NCI-H2081 (cell line): Measurements from ENCODE around the gene HMGCL.
A peak's percentile ranks its signal among the peaks of the same experiment; 100 is the strongest.
"Not testable (repeated sequence)": the region's sequence is repeated elsewhere in the genome, so short reads cannot be mapped to it uniquely, and the experiment has no call there.

Experiments used
- DNase-seq, 2 experiments: peaks; one replicate each; lab custom pipeline; 2025; lab: John Stamatoyannopoulos, UW

HMGCL gene

DNA sequence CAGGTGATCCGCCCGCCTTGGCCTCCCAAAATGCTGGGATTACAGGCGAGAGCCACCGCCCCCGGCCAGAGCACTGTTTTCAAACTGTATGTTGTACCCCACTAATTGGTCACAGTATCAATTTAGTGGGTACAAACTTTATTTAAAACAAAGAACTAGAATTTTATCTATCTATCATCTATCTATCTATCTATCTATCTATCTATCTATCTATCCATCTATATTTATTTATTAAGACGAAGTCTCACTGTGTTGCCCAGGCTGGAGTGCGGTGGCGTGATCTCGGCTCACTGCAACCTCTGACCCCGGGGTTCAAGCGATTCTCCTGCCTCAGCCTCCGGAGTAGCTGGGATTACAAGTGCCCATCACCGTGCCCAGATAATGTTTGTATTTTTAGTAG is 1.4 kb upstream of the HMGCL start:
- DNase-seq, result not testable (repeated sequence)

DNA sequence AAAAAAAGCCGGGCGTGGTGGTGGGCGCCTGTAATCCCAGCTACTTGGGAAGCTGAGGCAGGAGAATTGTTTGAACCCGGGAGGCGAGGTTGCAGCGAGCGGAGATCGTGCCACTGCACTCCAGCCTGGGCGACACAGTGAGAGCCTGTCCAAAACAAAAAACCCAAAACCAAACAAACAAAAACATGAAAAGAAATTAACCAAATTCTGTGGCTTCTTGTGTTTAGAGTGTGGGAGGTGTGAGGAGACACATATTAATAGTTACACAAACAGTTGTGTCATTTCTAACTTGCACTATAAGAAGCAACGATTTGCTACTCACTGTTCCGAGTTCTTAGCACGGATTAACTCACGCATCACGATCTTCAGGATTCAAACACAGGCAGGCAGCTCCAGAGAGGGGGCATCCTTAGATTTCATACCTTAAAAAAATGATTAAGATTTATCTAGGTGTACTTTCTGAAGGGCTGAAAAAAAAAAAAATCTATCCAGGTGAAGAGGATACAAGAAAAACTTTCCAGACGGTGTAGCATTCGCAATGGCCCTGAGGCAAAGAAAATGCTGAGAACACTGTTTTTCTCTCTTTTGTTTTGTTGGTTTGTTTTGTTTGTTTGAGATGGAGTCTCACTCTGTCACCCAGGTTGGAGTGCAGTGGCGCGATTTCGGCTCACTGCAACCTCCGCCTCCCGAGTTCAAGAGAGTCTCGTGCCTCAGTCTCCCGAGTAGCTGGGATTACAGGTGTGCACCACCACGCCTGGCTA is 713 bp upstream of the HMGCL start:
- DNase-seq, result no peak

DNA sequence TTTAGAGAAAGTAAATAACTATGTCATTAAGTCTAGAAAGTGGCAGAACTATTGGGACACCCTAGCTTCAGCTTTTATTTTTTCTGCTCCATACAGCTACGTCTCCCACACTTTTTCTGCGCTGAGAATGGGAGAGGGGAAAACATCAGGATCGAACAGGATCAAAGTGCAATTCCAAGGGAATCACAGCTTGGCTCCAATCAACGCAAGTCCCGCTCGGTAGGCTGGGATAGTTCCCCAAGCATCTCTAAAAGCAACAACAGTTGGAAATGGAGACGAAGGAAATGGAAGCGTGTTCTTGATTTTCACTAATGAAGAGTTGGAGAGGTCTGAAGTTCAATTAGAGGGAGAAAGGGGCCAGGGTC is 536 bp downstream of the HMGCL start:
- no peak for DNase-seq

DNA sequence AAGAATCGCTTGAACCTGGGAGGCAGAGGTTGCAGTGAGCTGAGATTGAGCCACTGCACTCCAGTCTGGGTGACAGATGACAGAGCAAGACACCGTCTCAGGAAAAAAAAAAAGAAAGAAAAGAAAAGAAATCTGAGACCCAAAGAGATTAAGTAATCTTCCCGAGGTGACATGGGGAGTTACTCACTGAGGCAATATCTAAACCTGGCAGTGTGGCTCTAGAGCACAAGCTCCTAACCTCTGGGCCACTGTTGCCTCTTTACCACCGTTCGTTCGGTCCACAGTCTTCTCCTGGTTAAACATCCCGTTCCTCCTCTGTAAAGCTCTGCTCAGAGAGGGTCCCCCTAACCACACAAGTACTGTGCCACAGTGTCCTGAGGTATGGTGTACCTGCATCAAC is 1.5 kb downstream of the HMGCL start:
- DNase-seq, result no peak

DNA sequence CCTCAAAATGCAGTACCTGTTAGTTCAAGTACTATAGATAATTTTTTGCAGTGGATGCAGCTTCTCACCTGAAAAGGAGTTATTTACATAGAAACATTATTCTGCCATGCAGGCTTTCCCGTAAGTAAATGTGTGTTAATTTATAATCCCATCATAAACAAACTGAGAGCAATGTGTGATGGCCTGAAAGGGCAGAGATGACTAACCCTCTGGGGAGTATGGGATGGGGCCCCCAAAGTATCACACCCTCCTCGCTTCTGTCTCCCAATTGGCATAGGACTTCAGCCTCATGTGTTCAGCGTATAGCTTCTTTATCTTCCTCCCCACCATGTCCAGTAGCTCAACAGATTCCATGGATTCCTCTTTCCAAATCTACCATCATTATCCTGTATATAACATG is 7.6 kb downstream of the HMGCL start:
- no peak for DNase-seq

DNA sequence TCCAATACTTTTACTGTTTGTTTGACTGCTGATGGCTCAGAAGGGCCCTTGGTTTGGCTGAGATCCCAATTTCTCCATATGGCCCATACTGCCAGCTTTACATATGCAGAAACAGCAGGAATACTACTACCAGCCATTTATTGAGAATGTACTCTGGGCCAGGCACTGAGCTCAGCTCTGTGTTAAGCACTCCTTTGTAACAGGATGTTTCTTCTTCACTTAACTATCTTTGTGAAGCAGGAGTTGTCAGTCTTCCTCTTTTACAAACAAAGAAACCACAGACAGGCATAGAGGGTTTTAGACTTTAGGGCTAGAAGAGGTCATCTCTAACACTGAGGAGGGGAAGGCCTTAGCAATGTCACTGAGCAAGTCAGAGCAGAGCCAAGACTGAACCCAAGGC is 8.3 kb downstream of the HMGCL start:
- DNase-seq, result no peak

DNA sequence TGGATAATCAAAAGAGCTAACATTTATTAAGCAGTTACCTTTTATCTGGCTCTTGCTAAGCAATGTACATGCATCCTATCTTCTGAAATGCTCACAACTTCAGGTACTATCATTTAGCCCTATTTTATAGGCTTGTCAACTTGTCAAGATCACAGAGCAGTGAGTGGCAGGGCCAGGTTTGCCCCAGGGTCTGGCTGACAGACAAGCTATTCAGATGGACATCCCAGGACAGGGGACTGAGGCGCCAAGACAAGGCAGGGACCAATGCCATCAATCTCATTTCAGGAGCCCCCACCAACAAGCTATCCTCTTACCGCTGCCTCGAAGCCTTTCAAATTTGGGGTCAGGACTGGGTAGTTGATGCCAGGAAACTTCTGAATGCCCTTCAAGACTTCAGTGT is 8.9 kb downstream of the HMGCL start:
- DNase-seq, result no peak

DNA sequence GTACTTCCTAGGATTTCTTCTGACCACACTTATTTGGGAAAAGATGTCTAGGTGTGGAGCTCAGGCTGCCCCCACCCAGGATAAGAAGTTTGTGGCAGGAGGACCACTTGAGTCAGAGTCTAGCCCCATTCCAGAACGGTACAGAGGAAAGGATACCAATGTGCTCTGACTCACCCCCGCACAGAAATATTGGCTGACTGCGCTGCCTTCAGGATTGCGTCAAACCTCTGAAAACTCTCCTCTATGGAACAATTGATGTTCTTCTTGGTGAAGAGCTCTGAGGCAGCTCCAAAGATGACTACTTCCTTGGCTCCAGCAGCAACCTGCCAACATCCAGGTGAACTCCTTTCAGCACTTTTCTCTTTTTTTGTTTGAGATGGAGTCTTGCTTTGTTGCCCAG is 11.2 kb downstream of the HMGCL start:
- DNase-seq, result no peak

DNA sequence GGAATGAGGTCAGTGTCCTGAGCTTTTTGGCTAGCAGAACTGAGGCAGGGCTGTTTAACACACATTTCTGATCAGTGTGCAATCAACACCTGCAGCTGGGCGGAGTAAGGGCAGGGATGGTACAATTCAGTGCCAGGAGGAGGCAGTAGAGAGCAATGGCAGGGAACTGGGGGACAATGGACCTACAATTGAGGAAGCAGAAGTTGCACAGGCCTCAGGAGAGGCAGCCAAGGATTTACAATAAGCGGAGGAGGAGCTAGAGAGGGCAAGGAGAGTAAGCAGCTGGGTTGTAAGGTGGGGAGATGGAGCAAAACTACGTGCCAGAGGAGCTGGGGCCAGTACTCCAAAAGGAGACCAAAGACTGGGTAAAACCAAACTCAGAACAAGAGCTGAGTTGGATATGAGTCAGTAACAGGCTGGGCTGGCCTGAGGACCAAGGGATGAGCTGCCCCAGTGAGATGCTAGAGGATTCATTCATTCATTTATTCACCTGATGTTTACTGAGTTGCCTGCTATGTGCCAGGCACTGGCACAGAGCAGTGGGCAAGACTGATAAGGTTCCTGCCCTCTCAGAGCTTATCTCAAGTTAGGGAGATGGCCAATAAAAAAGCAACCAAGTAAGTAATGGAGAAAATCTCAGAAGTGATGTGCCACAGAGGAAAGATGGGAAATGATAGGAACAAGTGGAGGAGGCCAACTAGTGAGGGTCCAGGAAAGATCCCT is 14.2 kb downstream of the HMGCL start:
- DNase-seq, result peak in 1 of 2 experiments; percentile 18

DNA sequence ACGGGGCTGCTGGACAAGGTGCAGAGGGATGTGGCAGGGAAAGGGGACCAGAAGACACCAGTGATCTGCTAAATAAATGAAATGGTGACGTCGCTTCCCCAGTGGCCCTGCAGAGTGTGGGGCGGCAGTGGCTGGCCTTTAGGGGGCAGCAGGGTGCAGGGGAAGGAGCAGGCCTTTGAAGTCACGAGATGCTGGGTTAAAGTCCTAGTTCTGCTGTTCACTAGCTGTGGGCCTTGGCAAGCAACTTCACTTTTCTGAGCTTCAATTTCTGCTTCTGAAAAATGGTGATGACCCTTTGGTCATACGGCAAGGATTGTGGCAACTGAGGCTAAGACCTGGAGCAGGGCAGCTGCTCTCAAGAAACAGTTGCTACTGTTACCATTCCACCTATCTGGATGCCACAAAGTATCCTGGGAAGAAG is 15.5 kb downstream of the HMGCL start:
- peak; percentile 66 to 74 for DNase-seq

DNA sequence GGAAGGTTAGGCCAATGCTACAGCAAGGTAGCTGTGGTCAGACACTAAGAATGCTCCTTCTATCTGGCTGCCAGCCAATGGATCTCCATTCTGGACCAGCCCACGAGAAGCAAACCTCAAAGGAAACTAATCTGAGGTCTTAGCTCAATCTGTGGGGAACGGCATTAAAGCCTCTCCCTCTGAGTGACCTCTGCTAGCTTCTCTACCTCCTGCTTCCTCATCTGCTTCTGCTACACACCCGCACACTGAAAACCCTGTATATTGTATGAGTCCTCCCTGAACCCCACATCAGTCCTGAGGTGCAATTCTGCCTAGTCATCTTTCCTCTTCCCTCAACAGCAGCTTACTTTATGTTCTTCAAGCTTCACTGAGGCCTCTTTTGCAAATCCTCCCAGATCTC is 17.8 kb downstream of the HMGCL start:
- DNase-seq, result no peak

DNA sequence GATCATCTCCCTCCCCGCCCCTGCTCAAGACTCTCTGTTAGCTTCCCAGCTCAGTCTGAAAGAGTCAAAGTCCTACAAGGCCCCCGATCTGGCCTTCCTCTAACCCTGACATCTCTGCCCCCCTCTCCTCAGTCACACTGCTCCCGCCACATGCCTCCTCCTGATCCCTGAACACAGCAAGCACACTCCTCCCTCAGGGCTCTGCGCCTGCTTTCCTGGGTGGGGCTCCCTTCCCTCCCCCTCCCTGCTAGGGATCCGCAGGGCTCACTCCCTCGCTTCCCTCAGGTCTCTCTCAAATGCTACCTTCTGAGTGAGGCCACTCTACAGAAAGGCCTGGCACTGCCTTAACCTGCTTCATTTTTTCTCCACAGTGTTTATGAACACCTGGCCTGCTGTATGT is 18.9 kb downstream of the HMGCL start:
- DNase-seq, result no peak

DNA sequence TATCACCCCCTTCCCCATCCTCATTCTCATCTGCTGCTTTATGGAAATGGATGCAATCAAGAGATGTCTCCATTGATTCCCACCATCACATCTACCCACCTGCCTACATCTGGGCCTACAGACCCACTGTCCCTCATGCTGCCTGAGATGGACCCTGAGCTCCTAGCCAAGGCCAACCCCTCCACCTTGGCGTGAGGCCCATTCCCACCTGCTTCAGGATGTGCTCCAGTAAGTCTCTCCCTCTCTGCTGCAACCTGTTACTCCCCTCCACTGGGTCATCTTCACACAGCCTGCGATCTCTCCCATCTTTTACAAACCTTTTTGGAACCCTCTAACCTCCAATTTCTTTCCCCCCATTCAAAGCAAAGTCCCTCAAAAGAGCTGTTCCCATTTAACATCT is 20.2 kb downstream of the HMGCL start:
- no peak for DNase-seq

DNA sequence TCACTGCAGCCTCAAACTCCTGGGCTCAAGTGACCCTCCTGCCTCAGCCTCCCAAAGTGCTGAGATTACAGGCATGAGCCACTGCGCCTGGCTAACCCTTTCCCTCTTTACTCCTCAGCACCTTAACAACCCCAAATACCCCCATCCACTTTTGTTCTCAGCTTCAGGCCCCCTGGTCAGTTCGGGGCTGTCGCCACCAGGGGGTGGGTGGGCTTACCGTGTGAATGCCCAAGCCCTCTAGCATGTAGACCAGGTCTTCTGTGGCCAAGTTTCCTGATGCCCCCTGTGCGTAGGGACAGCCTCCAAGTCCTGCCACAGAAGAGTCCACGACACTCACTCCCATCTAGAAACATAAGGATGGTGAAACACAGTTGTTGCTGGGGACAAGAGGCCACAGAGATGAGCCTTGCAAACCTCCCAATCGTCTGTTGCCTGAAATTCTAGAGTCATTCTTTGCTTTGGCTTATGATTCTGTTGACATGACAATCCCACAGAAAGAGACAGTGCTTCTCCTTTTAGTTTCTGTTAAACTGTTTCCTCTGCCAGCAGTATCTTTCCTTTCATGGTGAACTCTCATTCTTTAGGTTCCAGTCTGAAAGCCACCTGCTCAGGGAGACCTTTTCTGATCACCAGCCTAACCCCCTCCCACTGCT is 20.9 kb downstream of the HMGCL start:
- DNase-seq, result no peak

DNA sequence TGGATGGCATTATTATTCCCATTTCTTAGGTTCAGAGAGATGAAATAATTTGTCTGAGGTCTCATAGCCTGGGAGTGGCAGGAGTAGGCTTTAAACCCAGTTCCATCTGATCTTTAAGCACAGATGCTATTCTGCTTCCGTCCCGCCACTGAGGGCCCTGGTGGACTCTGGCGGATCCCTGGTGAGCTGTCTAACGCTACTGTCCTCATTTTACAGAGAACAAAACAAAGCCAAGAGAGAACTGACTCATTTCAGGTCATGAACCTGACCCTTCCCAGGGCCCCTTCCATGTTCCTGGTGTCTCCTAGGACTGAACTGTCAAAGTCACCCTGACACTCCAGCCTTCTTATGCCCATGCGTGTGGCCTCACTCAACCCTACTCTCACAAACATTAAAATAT is 21.6 kb downstream of the HMGCL start:
- no peak for DNase-seq

DNA sequence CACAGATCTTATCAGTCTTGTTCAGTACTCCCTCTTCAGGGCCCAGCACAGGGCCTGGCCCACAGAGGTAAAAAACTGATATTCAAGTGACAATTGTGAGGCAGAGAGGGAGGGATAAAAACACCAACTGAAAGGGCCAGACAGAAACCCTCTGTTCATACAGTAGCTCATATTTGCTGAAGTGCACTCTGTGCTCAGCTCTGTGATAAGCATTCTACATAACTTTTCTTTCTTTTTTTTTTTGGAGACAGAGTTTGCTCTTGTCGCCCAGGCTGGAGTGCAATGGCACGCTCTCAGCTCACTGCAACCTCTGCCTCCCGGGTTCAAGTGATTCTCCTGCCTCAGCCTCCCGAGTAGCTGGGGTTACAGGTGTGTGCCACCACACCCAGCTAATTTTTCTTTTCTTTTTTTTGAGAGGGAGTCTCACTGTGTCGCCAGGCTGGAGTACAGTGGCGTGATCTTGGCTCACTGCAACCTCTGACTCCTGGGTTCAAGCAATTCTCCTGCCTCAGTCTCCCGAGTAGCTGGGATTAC is 22.4 kb downstream of the HMGCL start:
- not testable (repeated sequence) for DNase-seq

DNA sequence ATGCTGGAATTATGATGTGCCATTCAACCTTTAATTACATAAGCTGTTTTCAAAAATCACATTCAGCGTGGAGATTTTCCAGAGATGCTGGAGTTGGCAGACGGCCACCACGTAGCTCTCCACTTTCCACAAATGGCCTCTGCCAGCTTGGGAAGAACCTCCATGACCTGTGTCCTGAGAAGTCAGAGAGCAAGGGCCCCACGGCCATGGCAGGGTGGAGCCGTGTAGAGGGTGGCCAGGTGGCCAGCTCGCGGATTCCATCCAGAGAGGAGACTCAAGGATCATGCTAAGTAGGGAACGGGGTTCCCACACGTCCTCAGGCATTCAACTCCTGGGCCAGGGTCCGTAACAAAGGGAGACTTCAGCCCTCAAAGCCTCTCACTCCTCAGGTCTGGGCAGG is 23.4 kb downstream of the HMGCL start:
- DNase-seq, result no peak

DNA sequence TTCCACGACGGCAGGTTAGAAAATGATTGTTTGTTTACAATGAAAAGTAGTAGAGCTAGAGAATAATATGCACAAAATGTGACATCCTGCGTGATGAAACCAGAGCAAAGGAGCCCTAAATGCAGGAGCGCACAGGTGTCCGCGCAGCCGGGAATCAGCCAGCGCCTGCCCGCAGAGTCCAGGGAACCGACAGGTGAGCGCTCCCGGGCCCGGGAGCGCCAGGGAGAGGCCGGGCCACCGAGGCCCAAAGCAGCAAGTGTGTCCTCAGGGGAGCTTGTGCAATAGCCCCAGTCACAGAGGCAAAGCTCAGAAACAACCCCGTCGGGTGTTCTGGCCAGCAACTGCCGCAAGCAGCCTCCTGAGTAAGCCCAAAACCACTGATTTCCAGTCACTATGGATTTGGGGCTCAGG is 23.9 kb downstream of the HMGCL start:
- DNase-seq, result peak in 1 of 2 experiments; percentile 53

DNA sequence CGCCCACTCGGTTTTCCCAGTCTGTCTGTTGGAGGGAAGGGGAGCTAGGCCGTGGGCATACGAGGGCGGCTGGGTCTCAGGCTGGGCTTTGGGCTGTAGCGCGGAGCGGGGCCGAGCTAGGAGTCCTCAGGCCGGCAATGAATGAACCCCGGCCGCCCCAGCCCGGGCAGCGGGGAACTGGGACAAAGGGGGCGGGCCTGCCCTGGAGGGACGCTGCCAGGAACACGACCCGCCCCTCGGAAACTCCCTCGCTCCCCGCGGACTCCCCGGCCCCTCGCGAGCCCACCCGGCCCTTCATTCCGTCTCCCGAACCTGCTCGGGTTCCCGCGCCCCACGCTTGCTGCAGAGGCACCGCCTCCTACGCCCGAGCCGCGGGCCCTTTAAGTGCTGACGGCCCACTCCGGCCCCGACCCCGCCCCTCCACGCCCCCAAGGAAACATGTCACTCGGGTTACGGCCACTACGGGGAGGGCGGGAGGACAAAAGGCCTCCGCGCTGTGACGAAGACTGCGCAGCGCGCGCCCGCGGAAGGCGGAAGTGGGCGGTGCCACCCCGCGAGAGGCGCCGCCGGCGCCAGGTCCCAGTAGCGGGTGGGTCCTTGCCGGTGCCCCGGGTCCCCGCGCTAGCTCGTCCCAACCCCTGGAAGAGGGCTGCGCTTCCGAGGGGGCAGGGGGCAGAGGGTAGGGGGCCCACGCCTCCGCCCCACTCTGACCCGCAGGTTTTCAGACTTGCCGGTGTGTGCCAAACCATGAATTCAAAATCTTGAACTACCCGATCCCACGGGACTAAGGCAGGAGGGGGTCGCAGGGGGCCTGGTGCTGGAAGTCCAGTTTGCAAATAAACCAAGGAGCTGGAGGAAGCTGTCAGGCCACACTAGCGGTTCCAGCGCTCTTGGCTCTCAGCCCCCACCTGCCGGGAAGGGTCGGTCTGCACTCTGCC is 24.6 kb downstream of the HMGCL start, which contains the start of gene GALE:
Gene GALE, minus strand, starts transcription at position 355 of the 938 bp plus-strand sequence. CDS start 1,747 bp downstream, outside the sequence.
- DNase-seq, result peak; percentile 96 to 97

DNA sequence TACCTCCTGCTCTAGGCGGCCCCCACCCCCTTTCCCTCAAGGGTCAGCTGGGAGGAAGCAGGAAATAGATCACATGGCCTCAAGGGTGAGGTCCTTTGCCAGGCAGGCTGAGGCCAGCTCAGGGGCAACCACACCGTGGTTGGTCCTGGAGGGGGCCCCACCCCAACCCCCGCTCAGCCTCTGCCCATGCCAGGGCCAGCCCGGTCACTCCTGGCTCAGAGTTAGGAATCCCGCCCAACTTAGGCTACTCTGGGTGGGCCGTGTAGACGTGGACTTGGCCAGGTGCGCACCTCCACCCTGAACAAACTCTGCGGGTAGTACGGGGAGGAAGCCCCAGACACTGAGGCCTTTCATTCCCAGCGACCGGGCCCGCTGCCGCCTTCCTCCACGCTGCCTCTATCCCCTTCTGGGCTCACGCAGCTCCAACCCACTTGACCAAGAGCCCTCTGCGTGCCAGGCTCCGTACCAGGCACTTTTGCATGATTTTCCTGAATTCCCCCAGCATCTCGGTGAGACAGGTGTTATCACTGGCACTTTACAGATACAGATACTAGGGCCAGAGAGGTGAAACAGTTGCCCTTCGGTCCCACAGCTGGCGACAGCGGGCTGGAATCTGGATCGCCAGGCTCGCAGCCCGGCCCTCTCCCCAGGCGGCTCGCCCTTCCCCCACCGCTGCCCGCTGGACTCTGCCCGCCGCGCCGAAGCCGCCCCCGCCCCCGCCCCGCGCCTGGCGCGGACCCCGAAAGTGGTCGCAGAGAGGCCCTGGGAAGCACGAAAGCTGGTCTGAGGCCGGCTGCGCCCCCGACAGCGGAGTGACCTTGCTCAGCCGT is 25.4 kb downstream of the HMGCL start:
- DNase-seq, result no peak

DNA sequence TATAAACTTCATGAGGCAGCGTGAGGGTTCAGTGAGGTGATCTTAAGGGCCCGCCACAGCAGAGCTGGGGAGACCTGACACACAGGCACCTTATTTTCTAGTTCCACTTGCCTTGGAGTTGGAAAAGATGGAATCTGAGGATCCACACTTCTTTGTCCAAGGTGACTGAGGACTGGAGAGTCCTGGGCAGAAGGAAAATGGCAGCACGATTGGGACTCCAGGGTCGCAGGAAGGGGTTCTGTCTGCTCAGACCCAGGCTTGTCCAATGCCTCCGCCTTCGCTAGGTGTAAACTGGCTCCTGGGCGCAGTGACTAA is 26.0 kb downstream of the HMGCL start:
- DNase-seq, result no peak
